Mucosa of gallbladder (tissue), 1 donor: Measurements from ENCODE around the gene SHC3. TPM values are rescaled to one million over a fixed set of nuclear protein-coding genes. Genes with fewer than 3 reads are reported as not detected.
A peak's percentile ranks its signal among the peaks of the same experiment; 100 is the strongest.

ENCODE experiments used
- DNase-seq: peaks from one replicate; pipeline ENCODE4 v3.0.0-alpha.2; 2020; ENCODE audit warnings: low spot score
- total RNA-seq: library from RNA; stranded (reverse); gene quantifications from one replicate; pipeline ENCODE4 v1.2.1, GENCODE V29; 2021
- donor health status: DM: no; HTN: no; CAD: no.

SHC3 gene
- total RNA-seq, 1 donor from 2014 or later = 1.7 TPM

DNA sequence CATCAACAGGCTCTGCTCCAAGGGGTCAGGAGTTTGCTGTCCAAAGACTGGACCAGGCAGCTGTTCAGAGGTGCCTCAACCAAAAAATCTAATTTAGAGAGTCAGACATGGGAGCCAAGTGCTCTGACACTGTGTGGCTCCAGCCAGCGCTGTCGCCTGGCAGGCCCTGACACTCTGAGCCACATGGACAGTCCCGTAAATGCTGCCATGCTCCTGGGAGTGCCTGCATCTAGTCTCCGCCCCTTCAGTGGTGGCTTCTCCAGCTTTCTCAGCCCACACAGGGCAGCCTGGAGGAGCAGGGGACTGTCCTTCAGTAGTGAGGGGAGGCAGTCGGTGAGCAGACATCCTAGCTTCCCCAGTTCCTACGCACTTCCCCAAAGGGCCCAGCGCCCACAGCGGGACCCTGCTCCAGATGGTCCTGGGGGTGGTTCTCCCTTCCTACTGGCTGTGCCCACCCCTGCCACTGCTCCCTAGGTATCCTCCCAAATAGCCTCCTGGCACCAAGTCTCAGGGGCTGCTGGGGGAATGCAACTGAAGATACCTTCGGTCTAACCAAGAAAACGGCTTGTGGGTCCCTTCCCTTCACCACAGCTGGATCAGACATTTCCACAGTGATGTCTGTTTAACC is 72.3 kb downstream of the SHC3 start:
- DNase-seq = no peak

DNA sequence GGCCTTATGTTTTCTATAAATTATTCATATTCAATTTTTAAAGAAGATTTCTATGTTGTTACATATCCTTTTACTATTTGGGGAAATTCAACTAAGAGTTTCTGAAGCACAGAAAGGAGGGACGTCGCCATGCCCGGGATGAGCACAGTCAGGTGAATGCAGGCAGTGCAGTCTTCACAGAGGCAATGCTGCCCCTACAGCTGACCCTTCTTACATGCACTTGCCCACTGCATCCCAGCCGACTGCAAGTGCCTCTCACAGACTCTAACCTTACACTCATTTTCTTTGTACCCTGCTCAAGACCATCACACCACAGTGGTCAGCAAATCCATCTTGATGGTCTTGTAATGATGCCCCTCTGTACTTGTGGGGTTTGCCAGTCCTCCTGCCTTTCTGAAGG is 73.8 kb downstream of the SHC3 start:
- DNase-seq = no peak

DNA sequence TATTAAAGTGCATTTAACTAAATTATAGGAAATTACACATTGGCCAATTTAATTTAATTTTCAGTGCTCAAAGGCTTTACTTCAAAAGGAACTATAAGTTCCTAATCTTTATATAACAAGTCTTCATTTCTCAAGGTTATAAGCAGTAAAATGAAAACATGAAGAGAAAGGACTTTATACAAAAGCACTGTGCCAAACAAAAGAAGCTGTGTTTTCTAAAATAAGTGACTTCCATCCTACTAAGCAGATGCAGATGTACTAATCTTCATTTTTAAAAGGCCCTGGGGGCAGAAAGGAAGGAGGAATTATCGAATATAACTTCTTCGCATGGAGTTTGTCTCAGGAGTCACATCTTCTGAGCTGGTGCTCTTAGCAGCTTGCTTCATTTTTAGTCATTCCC is 81.4 kb downstream of the SHC3 start:
- DNase-seq = no peak

DNA sequence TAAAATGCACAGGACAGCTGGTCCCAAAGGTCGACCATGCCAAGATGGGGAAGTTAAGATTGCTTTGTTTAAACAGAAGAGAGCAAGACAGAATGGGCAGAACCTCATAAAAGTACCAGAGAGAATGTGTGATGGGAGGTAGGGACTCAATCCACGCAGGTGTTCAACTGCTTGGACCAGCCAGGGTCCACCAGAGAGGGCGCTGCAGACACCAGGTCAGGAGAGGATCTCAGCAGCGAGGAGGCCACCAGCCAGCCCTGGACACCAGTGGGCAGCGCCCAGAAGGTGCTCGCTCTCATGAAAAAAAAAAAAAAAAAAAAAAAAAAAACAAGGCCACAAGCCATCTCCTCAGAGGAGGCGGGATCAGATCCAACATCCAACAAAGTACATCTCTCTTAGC is 81.8 kb downstream of the SHC3 start:
- no peak for DNase-seq

DNA sequence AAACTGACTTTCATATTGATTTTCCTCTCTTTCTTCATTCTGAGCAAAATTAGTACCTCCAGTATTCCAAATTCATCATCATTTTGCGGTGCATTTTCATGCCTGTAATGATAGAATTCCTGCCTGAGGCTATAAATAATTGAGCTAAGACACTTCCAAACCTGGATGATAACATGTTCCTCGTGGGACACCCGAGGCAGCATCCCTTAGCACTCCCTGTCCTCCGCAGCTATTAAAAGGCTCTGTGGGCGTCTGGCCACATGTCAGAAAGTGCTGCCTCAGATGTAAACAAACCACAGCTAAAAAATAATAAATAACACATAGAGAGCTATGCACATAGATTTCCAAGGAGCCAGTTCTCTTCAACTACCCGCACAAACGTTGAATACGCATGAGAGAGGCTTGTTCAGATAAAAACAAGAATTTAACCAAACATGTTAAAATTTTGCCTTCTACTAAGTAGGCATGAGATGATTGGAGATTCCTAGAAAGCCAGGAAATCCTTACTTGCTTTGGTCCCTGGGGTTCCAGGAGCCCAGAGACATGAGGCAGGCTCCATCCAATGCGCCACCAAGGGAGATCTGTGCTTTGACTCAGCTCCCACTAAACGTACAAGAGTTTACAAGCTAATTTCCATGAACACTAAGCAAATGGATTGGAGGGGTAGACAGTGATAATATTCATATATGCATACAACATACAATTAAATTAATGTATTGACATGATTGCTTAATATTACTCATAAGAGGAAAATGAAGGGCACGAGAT is 82.7 kb downstream of the SHC3 start:
- DNase-seq = no peak

DNA sequence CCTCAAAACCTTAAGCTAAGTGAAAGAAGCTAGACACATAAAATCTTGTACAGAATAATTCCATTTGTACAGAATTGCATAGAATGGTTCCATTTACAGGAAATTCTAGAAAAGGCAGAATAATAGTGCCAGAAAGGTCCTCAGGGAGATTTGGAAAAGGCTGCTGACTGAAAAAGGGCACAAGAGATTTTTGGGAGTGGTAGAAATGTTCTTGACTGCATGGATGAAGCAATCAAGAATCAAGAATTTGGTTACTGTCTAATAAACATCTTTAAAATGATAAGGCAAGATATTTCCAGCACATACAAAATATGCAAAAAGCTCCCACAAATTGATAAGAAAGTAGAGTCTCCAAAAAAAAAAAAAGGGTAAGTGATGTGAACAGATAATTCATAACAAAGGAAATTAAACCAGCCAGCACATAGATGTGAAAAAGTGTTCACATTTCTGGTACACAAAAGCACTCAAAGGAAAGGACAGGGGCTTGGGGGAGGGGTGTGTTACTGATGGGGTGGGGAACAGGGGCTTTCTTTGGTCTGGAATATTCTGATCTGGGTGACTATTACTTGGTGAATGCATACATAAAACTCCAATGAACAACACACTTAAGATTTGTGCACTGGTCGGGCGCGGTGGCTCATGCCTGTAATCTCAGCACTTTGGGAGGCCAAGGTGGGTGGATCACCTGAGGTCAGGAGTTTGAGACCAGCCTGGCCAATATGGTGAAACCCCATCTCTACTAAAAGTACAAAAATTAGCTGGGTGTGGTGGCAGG is 85.2 kb downstream of the SHC3 start:
- no peak for DNase-seq

- DNase-seq = no peak
These were observed 89.4 kb downstream of the SHC3 start for GRCh38 chr9:89089176-89089575.

DNA sequence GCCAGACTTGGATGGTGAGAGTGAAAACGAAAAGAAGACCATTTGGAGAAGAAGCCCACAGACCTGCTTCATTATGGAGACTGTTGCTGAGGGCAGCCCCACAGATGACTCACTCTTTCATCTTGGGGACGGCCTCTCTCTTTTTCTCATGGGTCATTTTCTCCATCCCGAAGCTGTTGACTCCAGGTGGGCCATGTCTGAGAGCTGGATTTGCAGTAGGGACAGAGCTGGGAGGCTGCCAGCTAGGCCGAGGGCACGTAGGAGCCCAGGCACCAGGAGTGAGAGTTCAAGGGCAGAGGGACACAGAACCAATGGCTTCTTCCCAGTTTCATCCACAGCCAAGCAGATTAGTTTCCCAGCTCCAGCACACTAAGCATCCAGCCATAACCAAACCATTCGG is 95.0 kb downstream of the SHC3 start:
- DNase-seq = no peak

DNA sequence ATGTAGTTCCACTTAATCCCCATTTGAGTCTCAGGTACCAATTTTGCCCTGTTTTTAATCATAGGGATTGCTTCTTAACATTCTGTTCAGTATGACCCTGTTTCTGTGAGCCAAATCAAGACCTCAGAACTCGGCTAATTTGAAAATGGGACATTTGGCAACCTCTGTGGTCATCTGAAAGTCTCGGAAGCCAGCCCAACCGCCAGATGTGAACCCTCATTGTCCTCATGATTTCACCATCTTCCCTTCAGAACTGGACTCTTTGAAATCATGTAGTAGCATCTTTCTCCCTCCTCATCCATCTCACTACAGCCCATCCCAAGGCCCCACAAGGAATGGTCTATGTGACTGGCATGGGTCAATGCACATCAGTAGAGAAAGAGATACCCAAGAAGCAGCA is 98.4 kb downstream of the SHC3 start:
- DNase-seq = peak; percentile 45

DNA sequence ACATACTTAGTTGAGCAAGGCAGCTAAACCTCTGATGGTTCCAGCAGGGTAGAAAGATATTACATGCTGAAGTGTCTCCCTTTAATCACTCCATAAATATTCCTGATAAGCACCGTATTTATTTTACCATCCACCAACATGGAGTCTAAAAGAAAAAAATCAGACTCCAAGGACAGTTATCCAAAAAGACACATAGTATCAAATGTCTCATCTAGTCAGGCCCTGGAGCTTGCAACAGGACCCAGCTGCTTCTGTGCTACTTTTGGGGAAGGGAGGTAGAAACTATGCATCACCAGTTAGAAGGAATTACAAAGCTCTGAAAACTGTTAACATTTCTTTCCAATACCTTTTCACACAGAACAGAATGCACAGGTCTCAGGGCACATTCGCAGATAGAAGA is 99.2 kb downstream of the SHC3 start:
- DNase-seq = no peak

DNA sequence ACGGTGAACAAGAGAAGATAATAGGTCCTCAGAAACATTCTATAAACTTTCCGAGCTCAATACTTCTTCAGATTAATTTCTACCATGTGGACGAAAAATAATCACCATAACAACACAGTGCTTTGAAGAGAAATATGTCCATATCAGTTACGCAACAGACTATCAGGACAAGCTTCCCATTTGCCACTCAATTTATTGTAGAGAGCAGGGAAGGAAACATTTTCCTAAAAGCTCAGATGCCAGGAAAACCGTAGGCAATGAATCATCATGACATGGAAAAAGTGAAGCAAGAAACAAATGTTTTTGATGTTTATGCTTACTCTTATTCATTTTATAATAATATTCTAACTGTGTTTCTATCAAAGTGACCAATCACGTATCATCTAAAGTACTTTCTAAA is 99.8 kb downstream of the SHC3 start:
- no peak for DNase-seq

GRCh38 chr9:89078421-89078820 is 100.2 kb downstream of the SHC3 start:
- no peak for DNase-seq

DNA sequence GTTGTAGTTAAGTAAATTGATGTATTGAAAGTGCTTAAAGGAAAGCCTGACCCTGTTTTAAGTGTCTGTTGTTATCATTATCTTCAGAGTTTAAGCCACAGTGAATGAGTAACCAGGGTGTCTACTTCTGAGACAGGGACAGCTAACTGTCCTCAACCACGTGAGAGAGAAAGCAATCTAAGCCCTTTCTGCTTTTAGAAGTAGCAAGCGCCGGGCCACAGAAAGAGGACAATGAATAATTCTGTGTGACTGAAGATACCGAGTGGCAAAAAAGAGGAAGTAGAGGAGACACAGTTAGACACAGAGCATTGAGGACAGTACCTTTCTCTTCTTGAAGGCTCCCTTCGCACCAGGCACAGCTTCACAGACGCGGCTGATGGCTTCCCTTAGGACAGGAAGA is 101.1 kb downstream of the SHC3 start:
- DNase-seq = no peak

- no peak for DNase-seq
These were observed 105.2 kb downstream of the SHC3 start for GRCh38 chr9:89073397-89073796.

DNA sequence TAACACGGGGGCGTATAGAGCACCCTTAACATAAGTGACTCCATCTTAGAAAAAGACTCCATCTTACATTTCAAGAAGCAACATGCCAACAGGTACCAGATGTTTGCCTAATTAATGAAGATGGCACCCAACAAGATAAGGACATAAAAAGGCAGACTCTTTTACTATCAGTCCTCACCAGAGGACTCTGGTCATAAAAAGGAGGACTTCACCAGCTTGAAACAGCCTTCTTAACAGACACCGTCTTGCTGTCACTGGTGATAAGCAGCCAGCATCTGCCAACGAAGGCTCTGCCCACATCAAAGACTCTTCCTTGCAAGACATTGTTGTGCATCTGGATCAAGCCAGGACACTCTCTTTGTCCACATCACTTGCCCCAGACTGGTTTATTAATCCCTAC is 107.0 kb downstream of the SHC3 start:
- no peak for DNase-seq

DNA sequence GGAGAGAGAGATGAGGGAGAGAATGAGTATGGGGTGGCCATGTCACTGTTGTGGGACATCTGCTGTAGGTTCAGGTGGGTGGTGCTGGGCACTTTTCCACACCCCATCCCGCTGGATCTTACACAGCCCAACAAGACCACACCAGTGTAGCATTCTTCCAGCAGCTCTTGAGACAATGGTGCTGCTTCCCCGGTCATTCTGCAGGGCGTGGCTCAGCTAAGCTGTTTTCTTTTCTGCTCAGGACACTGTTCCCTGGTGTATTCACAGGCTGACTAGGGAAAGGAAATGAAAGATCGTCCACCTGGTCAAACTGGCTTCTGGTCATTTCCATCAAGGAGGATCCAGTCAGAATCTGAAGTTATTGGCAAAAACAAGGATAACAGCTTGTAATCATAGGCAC is 111.8 kb downstream of the SHC3 start:
- DNase-seq = no peak

DNA sequence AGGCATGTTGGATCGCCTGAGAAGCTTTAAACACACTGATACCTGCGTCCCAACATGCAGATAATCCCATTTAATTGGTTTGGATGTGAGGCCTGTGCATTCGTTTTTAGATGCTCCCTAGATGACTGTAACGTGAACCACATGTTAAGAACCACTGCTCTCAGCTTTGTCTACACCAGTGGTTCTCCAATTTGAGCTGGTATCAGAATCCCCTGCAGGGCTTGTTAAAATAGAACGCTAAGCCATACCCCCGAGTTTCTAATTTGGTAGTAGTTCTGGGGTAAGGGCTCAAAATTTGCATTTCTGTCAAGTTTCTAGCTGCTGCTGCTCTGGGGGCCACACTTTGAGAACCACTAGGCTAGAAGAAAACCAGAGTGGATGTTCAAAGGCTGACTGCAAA is 112.7 kb downstream of the SHC3 start:
- DNase-seq = no peak

DNA sequence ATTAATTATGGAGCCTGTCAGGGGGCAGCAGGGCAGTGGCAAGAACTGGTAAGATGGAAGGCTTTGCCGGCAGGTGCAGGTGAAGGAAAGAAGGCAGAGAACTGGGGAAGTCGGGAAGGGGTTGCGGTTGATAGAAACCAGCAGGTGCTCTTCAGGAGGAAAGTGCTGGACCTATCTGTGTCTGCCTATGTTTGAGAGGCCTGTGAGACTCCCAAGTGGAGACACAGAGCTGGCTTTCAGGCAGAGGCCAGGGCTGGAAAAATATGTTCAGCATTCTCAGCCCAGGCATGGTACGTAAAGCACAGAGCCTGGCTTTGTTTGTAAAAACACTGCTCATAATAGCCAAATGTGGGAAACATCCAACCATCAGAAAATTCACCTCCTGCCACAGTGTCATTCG is 117.8 kb downstream of the SHC3 start:
- no peak for DNase-seq

- DNase-seq = no peak
These were observed 118.6 kb downstream of the SHC3 start for GRCh38 chr9:89059925-89060506.

DNA sequence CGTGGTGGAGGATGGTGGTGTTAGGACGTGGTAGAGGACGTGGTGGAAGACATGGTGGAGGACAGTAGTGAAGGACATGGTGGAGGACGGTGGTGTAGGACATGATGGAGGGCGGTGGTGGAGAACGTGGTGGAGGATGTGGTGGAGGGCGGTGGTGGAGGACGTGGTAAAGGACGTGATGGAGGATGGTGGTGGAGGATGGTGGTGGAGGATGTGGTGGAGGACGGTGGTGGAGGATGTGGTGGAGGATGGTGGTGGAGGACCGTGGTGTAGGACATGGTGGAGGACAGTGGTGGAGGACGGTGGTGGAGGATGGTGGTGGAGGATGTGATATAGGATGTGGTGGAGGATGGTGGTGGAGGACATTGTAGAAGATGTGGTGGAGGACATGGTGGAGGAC is 119.7 kb downstream of the SHC3 start:
- DNase-seq = no peak

- no peak for DNase-seq
These were observed 123.6 kb downstream of the SHC3 start for GRCh38 chr9:89054865-89055495.

DNA sequence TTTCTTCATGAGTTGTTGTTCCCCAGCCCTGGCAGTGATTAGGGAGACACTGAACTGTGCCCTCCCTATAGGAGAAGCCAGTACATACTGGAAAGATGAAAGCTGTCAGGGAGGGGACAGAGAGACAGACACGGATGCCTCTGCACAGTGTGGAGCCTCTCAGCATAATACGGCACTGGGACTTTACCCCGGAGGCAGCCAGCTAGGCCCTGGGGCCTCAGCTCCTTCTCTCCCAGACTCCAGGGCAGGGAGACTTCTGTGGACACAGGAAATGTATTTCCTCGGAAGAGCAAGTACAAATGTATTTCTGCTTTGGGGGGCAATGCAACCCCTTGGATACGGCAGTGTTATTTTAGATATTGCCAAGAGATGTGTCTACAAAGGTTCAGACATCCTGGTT is 125.3 kb downstream of the SHC3 start:
- no peak for DNase-seq
